NCI-H2029 (cell line): ENCODE results near the gene CD3E.

Experiments used
- DNase-seq: peaks from one replicate; lab custom pipeline; 2025; lab: John Stamatoyannopoulos, UW

Gene CD3E

DNA sequence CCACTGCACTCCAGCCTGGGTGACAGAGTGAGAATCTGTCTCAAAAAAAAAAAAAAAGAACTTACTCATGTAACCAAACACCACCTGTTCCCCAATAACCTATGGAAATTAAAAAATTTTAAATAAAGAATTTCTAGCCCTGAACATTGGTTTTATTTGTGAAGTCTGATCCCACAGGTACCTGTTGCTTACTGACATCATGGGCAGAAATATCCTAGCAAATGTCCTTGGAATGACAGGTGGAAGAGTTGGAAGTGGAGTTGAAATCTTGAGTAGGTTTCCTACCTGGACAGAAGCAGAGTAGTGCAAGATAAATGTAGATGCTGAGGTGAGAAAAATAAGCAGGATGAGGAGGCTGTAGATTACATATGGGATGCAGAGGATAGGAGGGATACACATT lies 20.8 kb downstream of the CD3E start:
- no peak for DNase-seq

- no peak for DNase-seq
Observed at GRCh38 chr11:118328745-118329144, 24.2 kb downstream of the CD3E start.

GRCh38 chr11:118334745-118335144 lies 30.2 kb downstream of the CD3E start:
- DNase-seq = no peak

GRCh38 chr11:118338637-118339061 lies 34.1 kb downstream of the CD3E start:
- DNase-seq = no peak

GRCh38 chr11:118339281-118339961 lies 34.9 kb downstream of the CD3E start:
- no peak for DNase-seq

DNA sequence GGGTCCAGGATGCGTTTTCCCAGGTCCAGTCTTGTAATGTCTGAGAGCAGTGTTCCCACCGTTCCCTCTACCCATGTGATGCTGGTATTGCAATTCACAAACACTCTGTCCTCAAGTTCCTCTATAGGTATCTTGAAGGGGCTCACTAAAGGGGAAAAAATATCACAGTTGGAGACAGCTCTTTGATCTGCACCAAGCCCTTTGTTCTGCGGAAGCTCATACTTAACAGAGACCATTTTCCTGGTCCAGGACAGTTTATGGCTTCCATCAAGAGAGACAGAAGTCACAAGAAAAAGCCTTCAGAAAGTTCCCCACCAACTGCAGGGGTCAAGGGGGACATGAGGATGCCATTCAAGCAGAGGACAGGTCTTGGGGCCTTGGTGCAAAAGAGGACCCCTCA lies 35.9 kb downstream of the CD3E start:
- no peak for DNase-seq

GRCh38 chr11:118341261-118341660 lies 36.7 kb downstream of the CD3E start:
- no peak for DNase-seq

DNA sequence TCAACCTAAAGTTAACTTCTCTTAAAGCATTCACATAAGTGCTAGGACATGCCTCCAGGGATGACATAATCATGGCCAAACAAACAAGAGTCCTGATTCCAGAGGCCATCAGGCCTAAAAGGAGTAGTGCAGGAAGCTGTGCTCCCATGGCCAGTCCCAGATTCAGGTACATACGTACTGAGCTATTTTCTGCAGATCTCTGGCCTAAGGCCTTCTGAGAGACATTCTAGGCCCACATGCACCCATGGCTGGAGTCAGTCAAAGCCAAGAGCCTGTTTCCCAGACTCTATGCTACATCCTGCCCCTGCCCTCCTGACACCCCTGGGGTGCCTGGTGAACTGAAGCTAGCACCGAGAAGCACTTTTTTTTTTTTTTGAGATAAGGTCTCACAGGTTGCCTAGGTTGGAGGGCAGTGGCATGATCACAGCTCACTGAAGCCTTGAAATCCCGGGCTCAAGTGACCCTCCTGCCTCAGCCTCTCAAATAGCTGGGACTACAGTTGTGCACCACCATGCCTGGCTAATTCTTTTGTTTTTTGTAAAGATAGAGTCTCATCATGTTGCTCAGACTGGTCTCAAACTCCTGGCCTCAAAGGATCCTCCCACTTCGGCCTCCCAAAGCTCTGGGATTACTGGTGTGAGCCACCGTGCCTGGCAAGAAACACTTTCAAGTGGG lies 37.4 kb downstream of the CD3E start:
- no peak for DNase-seq

DNA sequence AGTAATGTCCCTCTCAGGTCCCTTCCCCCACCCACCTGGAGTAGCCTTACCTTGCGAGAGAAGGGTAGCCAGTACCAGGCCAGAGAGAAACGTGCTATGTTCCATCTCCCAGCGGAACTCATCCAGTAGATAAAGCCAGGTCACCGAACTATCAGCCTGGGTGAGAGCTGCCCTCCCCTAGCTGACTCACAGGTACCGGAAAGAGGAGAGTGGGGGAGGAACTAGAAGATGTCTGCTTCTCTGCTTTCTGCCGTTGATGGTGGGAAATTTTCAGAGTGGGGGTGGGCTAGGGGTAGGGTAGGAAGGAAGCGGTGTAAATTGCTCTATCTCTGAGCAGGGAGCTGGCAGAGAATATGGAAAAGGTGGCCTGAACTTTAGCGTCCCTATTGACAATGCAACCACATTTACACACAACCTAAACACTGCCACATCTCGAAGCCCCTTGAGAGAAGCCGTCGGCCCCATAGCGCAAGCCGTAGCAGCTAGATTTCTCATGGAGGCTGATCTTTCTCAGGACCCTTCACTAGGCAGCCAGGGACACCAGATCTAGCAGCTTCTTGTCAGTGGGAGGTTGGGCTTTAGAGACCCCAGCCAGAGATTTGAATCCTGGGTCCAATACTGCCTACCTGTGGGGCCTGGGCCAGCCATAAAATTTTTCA lies 38.1 kb downstream of the CD3E start, which contains the start of gene CD3D:
CD3D (minus strand) TSS at position 203 of the 659 bp plus-strand sequence; CDS start at position 105, 98 bp downstream.
- no peak for DNase-seq

- DNase-seq = no peak
Observed at GRCh38 chr11:118343248-118343647, 38.7 kb downstream of the CD3E start.

- DNase-seq = no peak
Observed at GRCh38 chr11:118343981-118344515, 39.5 kb downstream of the CD3E start, which contains the start of gene CD3G. TSS of gene CD3G (plus strand) at chr11:118344344. CDS start at chr11:118344424, 80 bp downstream.

DNA sequence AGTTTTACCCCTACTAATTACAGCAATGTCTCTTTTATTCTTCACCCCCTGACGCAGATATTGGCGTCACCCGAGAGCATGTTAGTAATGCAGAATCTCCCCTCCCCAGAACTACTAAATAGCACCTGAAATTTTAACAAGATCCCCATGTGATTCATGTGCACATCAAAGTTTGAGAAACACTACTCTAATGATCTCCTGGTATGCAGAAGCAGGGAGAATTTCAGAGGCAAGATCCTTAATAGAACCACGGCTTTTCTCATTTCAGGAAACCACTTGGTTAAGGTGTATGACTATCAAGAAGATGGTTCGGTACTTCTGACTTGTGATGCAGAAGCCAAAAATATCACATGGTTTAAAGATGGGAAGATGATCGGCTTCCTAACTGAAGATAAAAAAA lies 44.9 kb downstream of the CD3E start:
- DNase-seq = no peak

- no peak for DNase-seq
Observed at GRCh38 chr11:118353084-118353710, 48.7 kb downstream of the CD3E start.

GRCh38 chr11:118358071-118358470 lies 53.5 kb downstream of the CD3E start:
- no peak for DNase-seq

DNA sequence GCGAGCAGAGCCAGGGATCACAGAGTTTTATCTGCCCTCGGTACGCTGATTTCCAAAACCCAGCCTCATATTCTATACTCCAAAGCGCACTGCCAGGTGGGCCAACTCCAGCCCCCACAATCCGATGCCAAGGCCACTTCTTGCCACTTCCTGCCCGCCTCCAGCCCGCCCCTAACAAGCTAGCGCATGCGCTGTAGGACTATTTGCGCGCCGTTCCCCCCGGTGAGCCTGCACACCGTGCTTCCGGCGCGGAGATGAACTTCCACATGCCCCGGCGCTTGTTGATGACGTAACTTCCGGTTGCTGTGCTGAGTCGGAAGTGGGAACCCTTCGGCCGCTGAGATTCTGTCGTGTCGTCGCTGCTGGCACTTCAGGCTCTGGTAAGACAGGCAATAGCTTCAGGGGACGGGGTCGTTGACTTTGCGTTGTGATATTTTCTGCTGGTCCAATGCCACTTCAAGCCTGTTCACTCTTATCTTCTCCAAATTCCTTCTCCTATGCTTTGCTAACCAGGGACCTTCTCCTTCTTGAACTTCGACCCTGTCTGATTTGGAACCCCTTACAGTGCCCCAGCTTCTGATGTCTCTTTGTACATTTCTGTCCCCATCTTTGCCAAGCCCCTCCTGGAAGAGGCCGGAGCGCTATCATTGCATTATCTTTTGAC lies 54.9 kb downstream of the CD3E start, which contains the start of gene UBE4A:
UBE4A (plus strand) TSS at position 306 of the 664 bp plus-strand sequence. CDS start 5,481 bp downstream, outside the sequence.
- DNase-seq = peak; percentile 91

GRCh38 chr11:118364956-118365615 lies 60.6 kb downstream of the CD3E start:
- DNase-seq = no peak
